Type B pancreatic cell (in vitro differentiated cells): ENCODE results near the gene PLA2G12B. TPM values are rescaled to one million over a fixed set of nuclear protein-coding genes. Genes with fewer than 3 reads are reported as not detected.

Experiments used
- DNase-seq: peaks from one replicate; pipeline ENCODE4 v3.0.0; 2021; ENCODE audit warnings: mixed read lengths; ENCODE audit not compliant: unreplicated experiment; ENCODE audit errors: extremely low spot score
- H3K27ac Mint-ChIP-seq: 2 replicates; pipeline ENCODE4 v1.8.0; 2021; ENCODE audit warnings: mild to moderate bottlenecking, mixed read lengths
- H3K27me3 Mint-ChIP-seq: 2 replicates; pipeline ENCODE4 v1.8.0; 2021; ENCODE audit warnings: mixed read lengths
- H3K36me3 Mint-ChIP-seq: 2 replicates; pipeline ENCODE4 v1.8.0; 2021; ENCODE audit warnings: mixed read lengths
- H3K4me1 Mint-ChIP-seq: one replicate; pipeline ENCODE4 v1.8.0; 2021; ENCODE audit warnings: mixed read lengths; ENCODE audit not compliant: unreplicated experiment
- H3K4me3 Mint-ChIP-seq: 2 replicates; pipeline ENCODE4 v1.8.0; 2021; ENCODE audit warnings: mild to moderate bottlenecking, mixed read lengths
- H3K9me3 Mint-ChIP-seq: 2 replicates; pipeline ENCODE4 v1.8.0; 2021; ENCODE audit warnings: mixed read lengths
- CTCF ChIP-seq: fragments of 200-600 bp; sonication (generic); conservative IDR thresholded peaks from 2 replicates; pipeline ENCODE4 v1.5.0; 2021; ENCODE audit warnings: antibody characterized with exemption, mild to moderate bottlenecking
- total RNA-seq: library from RNA; stranded (reverse); gene quantifications from 2 replicates; pipeline ENCODE4 v1.2.1, GENCODE V29; 2021; ENCODE audit warnings: low replicate concordance

The PLA2G12B gene
- total RNA-seq, 1 donor from 2014 or later: 1.2 TPM

GRCh38 chr10:72956001-72956400, 1.4 kb upstream of the PLA2G12B start:
- H3K27me3 Mint-ChIP-seq: peaks cover 8% of the 10 kb centered on the region
- H3K4me1 Mint-ChIP-seq: peaks cover 13% of the 10 kb centered on the region
- H3K27ac Mint-ChIP-seq: no peak overlapping the region
- TF ChIP-seq CTCF: no peak
- H3K36me3 Mint-ChIP-seq: no peaks in the 10 kb centered on the region
- no peak overlapping the region for H3K4me3 Mint-ChIP-seq
- no peak for DNase-seq
- H3K9me3 Mint-ChIP-seq: no peaks in the 10 kb centered on the region

GRCh38 chr10:72954230-72954595, 393 bp downstream of the PLA2G12B start:
- Mint-ChIP-seq H3K27ac (peak overlapping the region; percentile 88), H3K36me3 (no peaks in the 10 kb centered on the region), H3K4me1 (peaks cover 13% of the 10 kb centered on the region), H3K9me3 (no peaks in the 10 kb centered on the region), H3K27me3 (peaks cover 8% of the 10 kb centered on the region), H3K4me3 (peak overlapping the region; percentile 61)
- no peak for DNase-seq
- TF ChIP-seq CTCF: no peak

- Mint-ChIP-seq H3K36me3 (no peaks in the 10 kb centered on the region), H3K27me3 (peaks cover 8% of the 10 kb centered on the region), H3K4me3 (no peak overlapping the region), H3K9me3 (no peaks in the 10 kb centered on the region), H3K4me1 (peaks cover 13% of the 10 kb centered on the region), H3K27ac (no peak overlapping the region)
- no peak for TF ChIP-seq CTCF
- no peak for DNase-seq
Measured at GRCh38 chr10:72953687-72954086, 919 bp downstream of the PLA2G12B start.

GRCh38 chr10:72952642-72953158, 1.9 kb downstream of the PLA2G12B start:
- no peak for TF ChIP-seq CTCF
- Mint-ChIP-seq H3K36me3 (no peaks in the 10 kb centered on the region), H3K4me3 (no peak overlapping the region), H3K4me1 (peaks cover 13% of the 10 kb centered on the region), H3K27me3 (peaks cover 8% of the 10 kb centered on the region), H3K9me3 (no peaks in the 10 kb centered on the region), H3K27ac (no peak overlapping the region)
- no peak for DNase-seq

- H3K9me3 Mint-ChIP-seq: no peaks in the 10 kb centered on the region
- peaks cover 8% of the 10 kb centered on the region for H3K27me3 Mint-ChIP-seq
- H3K4me3 Mint-ChIP-seq: no peak overlapping the region
- H3K4me1 Mint-ChIP-seq: peaks cover 13% of the 10 kb centered on the region
- no peak for DNase-seq
- no peak overlapping the region for H3K27ac Mint-ChIP-seq
- no peaks in the 10 kb centered on the region for H3K36me3 Mint-ChIP-seq
- no peak for TF ChIP-seq CTCF
Measured at GRCh38 chr10:72952189-72952588, 2.4 kb downstream of the PLA2G12B start.

- DNase-seq: no peak
- peaks cover 13% of the 10 kb centered on the region for H3K4me1 Mint-ChIP-seq
- TF ChIP-seq CTCF: no peak
- H3K27me3 Mint-ChIP-seq: peaks cover 6% of the 10 kb centered on the region
- no peaks in the 10 kb centered on the region for H3K9me3 Mint-ChIP-seq
- no peak overlapping the region for H3K27ac Mint-ChIP-seq
- no peaks in the 10 kb centered on the region for H3K36me3 Mint-ChIP-seq
- no peak overlapping the region for H3K4me3 Mint-ChIP-seq
Measured at GRCh38 chr10:72951760-72952159, 2.8 kb downstream of the PLA2G12B start.
